ENCODE data around the gene HIPK2.

GRCh38 chr7:139601176-139601575 is 176.6 kb downstream of the HIPK2 start:
- TF ChIP-seq, protein P1, sequence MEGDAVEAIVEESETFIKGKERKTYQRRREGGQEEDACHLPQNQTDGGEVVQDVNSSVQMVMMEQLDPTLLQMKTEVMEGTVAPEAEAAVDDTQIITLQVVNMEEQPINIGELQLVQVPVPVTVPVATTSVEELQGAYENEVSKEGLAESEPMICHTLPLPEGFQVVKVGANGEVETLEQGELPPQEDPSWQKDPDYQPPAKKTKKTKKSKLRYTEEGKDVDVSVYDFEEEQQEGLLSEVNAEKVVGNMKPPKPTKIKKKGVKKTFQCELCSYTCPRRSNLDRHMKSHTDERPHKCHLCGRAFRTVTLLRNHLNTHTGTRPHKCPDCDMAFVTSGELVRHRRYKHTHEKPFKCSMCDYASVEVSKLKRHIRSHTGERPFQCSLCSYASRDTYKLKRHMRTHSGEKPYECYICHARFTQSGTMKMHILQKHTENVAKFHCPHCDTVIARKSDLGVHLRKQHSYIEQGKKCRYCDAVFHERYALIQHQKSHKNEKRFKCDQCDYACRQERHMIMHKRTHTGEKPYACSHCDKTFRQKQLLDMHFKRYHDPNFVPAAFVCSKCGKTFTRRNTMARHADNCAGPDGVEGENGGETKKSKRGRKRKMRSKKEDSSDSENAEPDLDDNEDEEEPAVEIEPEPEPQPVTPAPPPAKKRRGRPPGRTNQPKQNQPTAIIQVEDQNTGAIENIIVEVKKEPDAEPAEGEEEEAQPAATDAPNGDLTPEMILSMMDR (IDR thresholded peaks at IDR 0.05), result no peak
- TF ChIP-seq POLR2AphosphoS5 (IDR thresholded peaks at IDR 0.05) (no peak), POLR2A (IDR thresholded peaks at IDR 0.05) (no peak), EP300 (IDR thresholded peaks at IDR 0.05) (no peak)
